BLaER1 treated with 17β-estradiol and CSF1 and Interleukin-3, amounts not matched to agents 10 nM and 100 nM (cell line): ENCODE data around the gene LRRC15.

Experiments used
- H3K27ac ChIP-seq, 11 experiments: shearing (Covaris generic); formaldehyde crosslinking; 2 replicates each; pipeline ENCODE4 v1.8.1; 2022
- H3K27me3 ChIP-seq, 11 experiments: shearing (Covaris generic); formaldehyde crosslinking; 2 replicates each; pipeline ENCODE4 v1.8.1; 2022
- H3K36me3 ChIP-seq, 11 experiments: shearing (Covaris generic); formaldehyde crosslinking; 2 replicates each; pipeline ENCODE4 v1.8.1; 2022
- H3K4me1 ChIP-seq, 10 experiments: shearing (Covaris generic); formaldehyde crosslinking; 2 replicates each; pipeline ENCODE4 v1.8.1; 2022
- H3K4me2 ChIP-seq, 11 experiments: shearing (Covaris generic); formaldehyde crosslinking; 2 replicates each; pipeline ENCODE4 v1.8.1; 2022
- H3K4me3 ChIP-seq, 10 experiments: shearing (Covaris generic); formaldehyde crosslinking; 2 replicates each; pipeline ENCODE4 v1.8.1; 2022
- H3K9ac ChIP-seq, 11 experiments: shearing (Covaris generic); formaldehyde crosslinking; 2 replicates each; pipeline ENCODE4 v1.8.1; 2022
- H3K9me3 ChIP-seq, 11 experiments: shearing (Covaris generic); formaldehyde crosslinking; replicated peaks in 1 of 11; 2 replicates each; pipeline ENCODE4 v1.8.1; 2022
- H4K20me1 ChIP-seq, 11 experiments: shearing (Covaris generic); formaldehyde crosslinking; 2 replicates each; pipeline ENCODE4 v1.8.1; 2022
- Cebpa-rat ChIP-seq, 11 experiments: shearing (Covaris generic); IDR thresholded peaks; 2 replicates each; pipeline ENCODE4 v1.8.1; 2022

Gene LRRC15

DNA sequence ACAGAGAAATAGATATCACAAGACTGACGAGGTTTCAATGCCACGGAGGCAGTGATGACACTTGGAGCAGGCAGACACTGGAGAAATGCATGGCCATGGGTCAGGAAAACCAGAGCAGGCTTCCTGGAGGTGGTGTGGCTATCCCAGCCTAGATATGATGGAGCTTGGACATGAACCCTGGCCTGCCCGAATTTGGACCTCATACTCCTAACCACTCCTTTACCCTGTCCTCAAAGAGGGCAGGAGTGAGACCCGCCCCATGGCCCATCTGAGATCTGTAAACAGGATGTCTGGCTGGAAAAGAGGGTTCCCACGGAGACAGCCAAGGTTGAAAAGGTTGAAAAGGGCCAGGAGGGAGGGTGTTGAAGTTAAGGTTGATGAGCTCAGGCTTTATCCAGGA lies 49.4 kb downstream of the LRRC15 start:
- peaks cover 22 to 34% (median 24%) of the 10 kb centered on the region in 11 experiments for H3K9me3 ChIP-seq
- peaks cover 4 to 22% (median 15%) of the 10 kb centered on the region in 11 experiments for H3K27me3 ChIP-seq
- no peak overlapping the region for H3K4me3 ChIP-seq
- no peak overlapping the region for H3K9ac ChIP-seq
- TF ChIP-seq Cebpa-rat (IDR thresholded peaks at IDR 0.05): no peak
- H3K4me1 ChIP-seq: peaks cover 0 to 23% (median 12%) of the 10 kb centered on the region in 10 experiments; a peak in 14 of 20 replicates
- H4K20me1 ChIP-seq: no peaks in the 10 kb centered on the region
- H3K4me2 ChIP-seq: no peak overlapping the region
- no peak overlapping the region for H3K27ac ChIP-seq
- no peaks in the 10 kb centered on the region; a peak in 2 of 22 replicates for H3K36me3 ChIP-seq

GRCh38 chr3:194318511-194319161 lies 50.9 kb downstream of the LRRC15 start:
- TF ChIP-seq Cebpa-rat (IDR thresholded peaks at IDR 0.05): no peak
- H3K9ac ChIP-seq: no peak overlapping the region
- peaks cover 0 to 21% (median 11%) of the 10 kb centered on the region in 10 experiments; a peak in 14 of 20 replicates for H3K4me1 ChIP-seq
- no peak overlapping the region for H3K4me2 ChIP-seq
- H3K27ac ChIP-seq: no peak overlapping the region
- H3K9me3 ChIP-seq: peaks cover 22 to 29% (median 24%) of the 10 kb centered on the region in 11 experiments
- no peak overlapping the region for H3K4me3 ChIP-seq
- 0 out of 22 replicates have a peak, but pooled peaks cover 0 to 2% (median 0%) of the 10 kb centered on the region in 11 experiments for H4K20me1 ChIP-seq
- peaks cover 18 to 37% (median 30%) of the 10 kb centered on the region in 11 experiments for H3K27me3 ChIP-seq
- H3K36me3 ChIP-seq: no peaks in the 10 kb centered on the region; a peak in 2 of 22 replicates

DNA sequence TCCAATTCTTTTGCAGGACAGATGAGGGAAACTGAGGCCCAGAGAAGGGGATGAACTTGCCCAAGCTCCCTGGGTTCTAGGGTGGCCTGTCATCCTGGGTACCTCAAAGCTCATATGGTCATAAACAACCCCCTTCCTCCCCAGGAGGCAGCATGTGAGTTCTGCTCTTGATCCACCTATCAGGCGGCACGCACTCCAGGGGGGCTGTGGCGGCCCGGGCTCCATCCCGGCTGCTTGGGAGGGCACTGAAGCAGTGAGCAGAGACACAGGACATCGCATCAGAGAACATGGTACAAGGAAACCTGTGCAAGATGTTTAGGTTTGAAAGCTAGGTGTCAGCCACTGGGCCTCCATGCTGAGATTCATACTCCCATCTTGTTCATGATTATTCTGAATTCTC lies 52.6 kb downstream of the LRRC15 start:
- peaks cover 22 to 29% (median 24%) of the 10 kb centered on the region in 11 experiments for H3K9me3 ChIP-seq

GRCh38 chr3:194315965-194316361 lies 53.6 kb downstream of the LRRC15 start:
- peak overlapping the region; percentile 87 to 100 (median 95) for H3K4me2 ChIP-seq
- H3K4me3 ChIP-seq: peak overlapping the region in 7 of 10 experiments; percentile 53 to 71 (median 60); a peak in 11 of 20 replicates
- H3K27ac ChIP-seq: no peak overlapping the region
- no peaks in the 10 kb centered on the region; a peak in 2 of 22 replicates for H3K36me3 ChIP-seq
- no peak for TF ChIP-seq Cebpa-rat (IDR thresholded peaks at IDR 0.05)
- peaks cover 22 to 29% (median 24%) of the 10 kb centered on the region in 11 experiments for H3K9me3 ChIP-seq
- peaks cover 43 to 64% (median 56%) of the 10 kb centered on the region in 11 experiments for H3K27me3 ChIP-seq
- peaks cover 0 to 22% (median 9%) of the 10 kb centered on the region in 10 experiments; a peak in 13 of 20 replicates for H3K4me1 ChIP-seq
- peak overlapping the region in 1 of 11 experiments; percentile 63; a peak in 3 of 22 replicates for H3K9ac ChIP-seq
- H4K20me1 ChIP-seq: peaks cover 0 to 12% (median 0%) of the 10 kb centered on the region in 11 experiments; a peak in 1 of 22 replicates

More for the DNA sequence above, 52.6 kb downstream of the LRRC15 start:
- Histone ChIP-seq H3K4me2 (no peak overlapping the region), H3K36me3 (no peaks in the 10 kb centered on the region; a peak in 2 of 22 replicates), H3K27ac (no peak overlapping the region), H3K27me3 (peaks cover 36 to 54% (median 47%) of the 10 kb centered on the region in 11 experiments), H3K4me3 (no peak overlapping the region), H4K20me1 (peaks cover 0 to 12% (median 0%) of the 10 kb centered on the region in 11 experiments; a peak in 1 of 22 replicates), H3K4me1 (peaks cover 0 to 22% (median 9%) of the 10 kb centered on the region in 10 experiments; a peak in 13 of 20 replicates), H3K9ac (no peak overlapping the region)
- TF ChIP-seq Cebpa-rat (IDR thresholded peaks at IDR 0.05): no peak

DNA sequence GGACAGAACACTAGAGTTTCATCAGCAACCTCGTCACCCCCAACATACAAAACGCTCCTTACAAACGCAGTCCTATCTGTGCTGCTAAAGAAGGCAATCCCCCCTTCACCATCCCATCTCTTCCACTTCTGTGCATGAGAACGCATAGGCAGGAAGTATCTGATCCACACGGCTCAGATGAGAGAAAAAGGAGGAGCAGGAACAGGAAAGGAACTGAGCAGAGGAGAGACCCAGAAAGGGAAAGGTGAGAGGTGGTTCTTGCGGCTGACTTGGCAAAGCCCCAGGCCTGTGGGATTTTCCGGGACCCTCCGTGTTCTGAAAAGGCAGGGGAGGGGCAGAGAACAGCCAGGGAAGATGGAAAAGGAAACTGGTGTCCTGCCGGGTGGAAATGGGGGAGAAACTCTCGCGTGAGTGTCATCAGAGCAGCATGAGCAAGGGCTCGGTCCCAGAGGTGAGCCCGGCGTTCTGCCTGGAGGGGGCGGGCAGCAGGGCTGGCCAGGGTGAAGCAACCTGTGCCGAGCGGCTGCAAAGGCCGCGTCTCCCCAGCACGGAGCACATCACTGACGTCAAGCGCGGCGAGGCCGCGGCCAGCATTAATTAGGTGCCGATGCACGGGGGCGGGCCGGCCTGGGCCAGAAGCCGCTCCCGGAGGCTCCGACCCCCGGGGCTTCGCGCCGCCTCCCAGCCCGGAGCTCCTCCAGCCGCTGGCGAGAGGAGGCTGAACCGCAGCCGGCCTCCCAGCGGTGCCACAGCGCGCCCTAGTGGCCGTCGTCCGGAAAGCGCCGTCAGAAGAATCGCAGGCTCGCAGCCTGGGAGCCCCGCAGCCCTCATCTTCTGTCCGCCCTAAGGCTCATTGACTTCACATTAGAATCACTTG lies 54.2 kb downstream of the LRRC15 start:
- H3K36me3 ChIP-seq: no peaks in the 10 kb centered on the region; a peak in 2 of 22 replicates
- H4K20me1 ChIP-seq: peaks cover 0 to 12% (median 0%) of the 10 kb centered on the region in 11 experiments; a peak in 1 of 22 replicates
- peak overlapping the region in 10 of 11 experiments; percentile 40 to 67 (median 63); a peak in 19 of 22 replicates for H3K9ac ChIP-seq
- H3K9me3 ChIP-seq: peaks cover 22 to 29% (median 24%) of the 10 kb centered on the region in 11 experiments
- H3K27me3 ChIP-seq: peaks cover 43 to 70% (median 63%) of the 10 kb centered on the region in 11 experiments
- H3K4me3 ChIP-seq: peak overlapping the region; percentile 46 to 71 (median 57)
- H3K27ac ChIP-seq: peak overlapping the region in 3 of 11 experiments; percentile 18 to 37 (median 21); a peak in 1 of 22 replicates
- H3K4me1 ChIP-seq: peaks cover 0 to 22% (median 9%) of the 10 kb centered on the region in 10 experiments; a peak in 13 of 20 replicates
- no peak for TF ChIP-seq Cebpa-rat (IDR thresholded peaks at IDR 0.05)
- peak overlapping the region; percentile 87 to 100 (median 95) for H3K4me2 ChIP-seq

DNA sequence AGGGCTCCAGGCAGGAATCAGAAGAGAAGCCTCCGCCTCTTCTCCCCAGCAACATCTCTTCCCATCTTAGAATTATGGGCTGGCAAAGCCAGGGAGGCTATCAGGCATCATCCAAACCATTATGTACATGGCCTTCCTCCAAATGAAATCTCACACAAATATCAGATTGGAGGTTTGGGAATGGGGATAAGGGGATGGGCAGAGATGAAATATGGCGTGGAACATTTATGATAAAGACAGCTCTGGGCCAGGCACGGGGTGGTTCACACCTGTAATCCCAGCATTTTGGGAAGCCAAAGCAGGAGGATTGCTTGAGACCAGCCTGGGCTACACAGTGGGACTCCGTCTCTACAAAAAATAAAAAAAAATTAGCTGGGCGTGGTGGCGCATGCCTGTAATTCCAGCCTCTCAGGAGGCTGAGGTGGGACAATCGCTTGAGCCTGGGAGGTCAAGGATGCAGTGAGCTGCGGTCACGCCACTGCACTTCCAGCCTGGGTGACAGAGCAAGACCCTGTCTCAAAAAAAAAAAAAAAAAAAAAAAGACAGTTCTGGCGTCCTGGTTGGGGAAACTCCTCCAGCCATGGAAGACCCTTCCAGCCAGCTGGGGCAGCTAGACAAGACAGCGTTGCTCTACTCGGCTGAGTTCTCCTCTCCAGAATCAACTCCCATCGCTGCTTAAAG lies 55.0 kb downstream of the LRRC15 start:
- Histone ChIP-seq H3K4me3 (peak overlapping the region in 3 of 10 experiments; percentile 53 to 66 (median 66); a peak in 3 of 20 replicates), H3K9ac (no peak overlapping the region), H3K27me3 (peaks cover 50 to 78% (median 71%) of the 10 kb centered on the region in 11 experiments), H3K9me3 (peaks cover 15 to 22% (median 18%) of the 10 kb centered on the region in 11 experiments), H3K36me3 (no peaks in the 10 kb centered on the region; a peak in 2 of 22 replicates), H3K4me2 (peak overlapping the region in 10 of 11 experiments; percentile 87 to 100 (median 96); a peak in 17 of 22 replicates), H4K20me1 (peaks cover 0 to 12% (median 0%) of the 10 kb centered on the region in 11 experiments; a peak in 1 of 22 replicates), H3K27ac (no peak overlapping the region), H3K4me1 (peaks cover 0 to 22% (median 9%) of the 10 kb centered on the region in 10 experiments; a peak in 13 of 20 replicates)
- TF ChIP-seq Cebpa-rat (IDR thresholded peaks at IDR 0.05): no peak

DNA sequence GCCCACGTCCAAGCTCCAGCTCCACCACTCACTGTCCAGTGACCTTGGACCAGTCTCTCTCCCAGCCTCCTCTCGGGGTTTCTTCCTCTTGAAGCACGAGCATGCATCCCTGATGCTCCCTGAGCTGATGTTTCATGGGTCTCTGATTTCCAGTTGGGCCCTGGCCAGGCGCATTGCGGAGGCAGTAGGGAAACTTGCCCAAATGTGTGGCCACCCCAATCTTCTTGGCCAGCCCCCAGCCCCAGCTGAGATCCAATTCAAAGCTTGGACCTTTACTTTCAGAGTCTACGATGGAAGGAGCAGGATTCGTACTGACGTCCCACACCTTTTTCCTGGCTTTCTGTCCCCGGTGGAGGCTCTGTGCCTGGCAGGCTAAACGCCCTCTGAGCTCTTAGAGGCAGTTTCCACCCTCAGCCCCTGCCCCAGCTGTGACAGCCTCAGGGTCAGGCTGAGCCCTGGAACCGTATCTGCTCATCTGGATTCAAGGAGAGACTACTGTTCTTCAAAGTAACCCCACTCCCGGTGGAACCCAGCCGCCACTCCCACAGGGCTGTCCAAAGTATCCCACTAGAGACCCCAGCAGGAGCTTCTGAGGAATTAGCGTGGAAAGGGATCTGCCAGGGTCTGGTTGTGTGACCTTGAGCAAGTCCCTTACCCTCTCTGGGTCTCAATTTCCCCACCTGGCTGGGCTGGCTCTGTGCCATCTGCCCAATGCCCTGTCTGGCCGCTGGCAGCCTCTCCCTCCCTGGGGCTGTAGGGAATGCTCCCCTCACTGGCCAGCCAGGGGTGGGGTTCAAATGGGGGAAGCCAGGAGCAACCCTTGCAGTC lies 55.8 kb downstream of the LRRC15 start:
- peaks cover 50 to 85% (median 74%) of the 10 kb centered on the region in 11 experiments for H3K27me3 ChIP-seq
- peaks cover 7 to 14% (median 11%) of the 10 kb centered on the region in 11 experiments for H3K9me3 ChIP-seq
- no peak for TF ChIP-seq Cebpa-rat (IDR thresholded peaks at IDR 0.05)
- H4K20me1 ChIP-seq: peaks cover 0 to 12% (median 0%) of the 10 kb centered on the region in 11 experiments; a peak in 2 of 22 replicates
- H3K27ac ChIP-seq: no peak overlapping the region
- no peaks in the 10 kb centered on the region; a peak in 2 of 22 replicates for H3K36me3 ChIP-seq
- no peak overlapping the region for H3K4me2 ChIP-seq
- H3K9ac ChIP-seq: no peak overlapping the region
- no peak overlapping the region for H3K4me3 ChIP-seq
- H3K4me1 ChIP-seq: peaks cover 4 to 27% (median 12%) of the 10 kb centered on the region in 10 experiments; a peak in 14 of 20 replicates
